ENCODE data around the gene MPDU1. TPM values are rescaled to one million over a fixed set of nuclear protein-coding genes. Genes with fewer than 3 reads are reported as not detected.

The MPDU1 gene
- total RNA-seq, 1 experiment from 2014 or later: 73.1 TPM

DNA sequence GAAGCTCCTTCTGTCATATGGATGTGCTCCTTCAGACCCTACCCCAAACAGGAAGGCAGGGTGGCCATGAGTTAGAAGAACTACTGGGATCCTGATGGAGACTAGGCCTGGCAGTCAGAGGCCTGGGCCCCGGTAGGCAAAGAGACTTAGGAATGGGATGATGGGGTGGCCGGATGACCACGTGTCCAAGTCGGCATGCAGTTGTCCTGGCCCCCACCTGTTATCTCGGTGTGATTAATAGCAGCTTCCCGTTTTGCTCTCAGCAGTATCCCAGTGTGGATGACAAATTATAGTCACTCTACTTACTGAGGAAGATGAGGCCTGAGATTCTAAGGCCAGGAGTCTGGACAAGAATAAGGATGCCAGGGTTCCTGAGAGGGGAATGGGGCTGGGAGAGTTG lies 33.3 kb upstream of the MPDU1 start:
- no peak overlapping the region for H2AK5ac ChIP-seq (ENCODE audit: insufficient read length, low read length)
- H4K5ac ChIP-seq (ENCODE audit: insufficient read length, low read depth, low read length): no peak overlapping the region
- H3K23me2 ChIP-seq (ENCODE audit: insufficient read length, low read depth, low read length, poor library complexity, severe bottlenecking): peaks cover 6% of the 10 kb centered on the region
- DNase-seq: no peak
- H2BK120ac ChIP-seq (ENCODE audit: low read depth, low read length, poor library complexity, severe bottlenecking): no peak overlapping the region
- H3K23ac ChIP-seq (ENCODE audit: insufficient read length, low read depth, low read length): no peak overlapping the region
- Mint-ChIP-seq H3K4me3 (no peak overlapping the region; a peak in 1 of 5 replicates), H3K4me1 (peaks cover 7 to 13% of the 10 kb centered on the region in 2 experiments), H3K9me3 (0 out of 5 replicates have a peak, but pooled peaks cover 0 to 2% of the 10 kb centered on the region in 2 experiments), H3K27ac (no peak overlapping the region), H3K36me3 (ENCODE audit: insufficient read depth in 1 of 3, low read depth in 3 of 3) (no peaks in the 10 kb centered on the region), H3K27me3 (ENCODE audit: low read depth) (peaks cover 26% of the 10 kb centered on the region)
- H2BK12ac ChIP-seq (ENCODE audit: insufficient read length, low read depth, low read length): no peak overlapping the region
- no peak overlapping the region for H3T11ph ChIP-seq (ENCODE audit: low read length)
- TF ChIP-seq, protein P1, sequence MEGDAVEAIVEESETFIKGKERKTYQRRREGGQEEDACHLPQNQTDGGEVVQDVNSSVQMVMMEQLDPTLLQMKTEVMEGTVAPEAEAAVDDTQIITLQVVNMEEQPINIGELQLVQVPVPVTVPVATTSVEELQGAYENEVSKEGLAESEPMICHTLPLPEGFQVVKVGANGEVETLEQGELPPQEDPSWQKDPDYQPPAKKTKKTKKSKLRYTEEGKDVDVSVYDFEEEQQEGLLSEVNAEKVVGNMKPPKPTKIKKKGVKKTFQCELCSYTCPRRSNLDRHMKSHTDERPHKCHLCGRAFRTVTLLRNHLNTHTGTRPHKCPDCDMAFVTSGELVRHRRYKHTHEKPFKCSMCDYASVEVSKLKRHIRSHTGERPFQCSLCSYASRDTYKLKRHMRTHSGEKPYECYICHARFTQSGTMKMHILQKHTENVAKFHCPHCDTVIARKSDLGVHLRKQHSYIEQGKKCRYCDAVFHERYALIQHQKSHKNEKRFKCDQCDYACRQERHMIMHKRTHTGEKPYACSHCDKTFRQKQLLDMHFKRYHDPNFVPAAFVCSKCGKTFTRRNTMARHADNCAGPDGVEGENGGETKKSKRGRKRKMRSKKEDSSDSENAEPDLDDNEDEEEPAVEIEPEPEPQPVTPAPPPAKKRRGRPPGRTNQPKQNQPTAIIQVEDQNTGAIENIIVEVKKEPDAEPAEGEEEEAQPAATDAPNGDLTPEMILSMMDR (conservative IDR thresholded peaks at IDR 0.05): no peak
- H2BK5ac ChIP-seq (ENCODE audit: insufficient read length, low read length): no peak overlapping the region
- no peak overlapping the region for H2AFZ ChIP-seq (ENCODE audit: low read length)
- no peak overlapping the region for H4K91ac ChIP-seq (ENCODE audit: insufficient read length, low read depth, low read length)
- H3K79me2 ChIP-seq (ENCODE audit: insufficient read depth, low read length): no peaks in the 10 kb centered on the region
- no peak overlapping the region for H2BK20ac ChIP-seq (ENCODE audit: low read depth, low read length, poor library complexity, severe bottlenecking)
- H4K20me1 ChIP-seq (ENCODE audit: control insufficient read depth, insufficient read depth, insufficient read length): no peaks in the 10 kb centered on the region
- H3K9ac ChIP-seq (ENCODE audit: extremely low read depth, insufficient read length, low read length): no peak overlapping the region
- no peak overlapping the region for H3K27ac ChIP-seq (ENCODE audit: insufficient read length, low read depth, low read length)
- H3K14ac ChIP-seq (ENCODE audit: insufficient read depth, low read length): no peak overlapping the region
- H3K4ac ChIP-seq (ENCODE audit: low read depth, low read length): no peak overlapping the region
- H3K4me1 ChIP-seq (ENCODE audit: insufficient read depth, low read length): peaks cover 2% of the 10 kb centered on the region; the same call in 1 of the 2 replicates
- no peak overlapping the region for H2BK15ac ChIP-seq (ENCODE audit: low read depth, low read length)
- H3K4me2 ChIP-seq (ENCODE audit: insufficient read depth, insufficient read length, low read length): no peak overlapping the region
- H3K9me3 ChIP-seq (ENCODE audit: control insufficient read depth, low read depth, low read length): no peaks in the 10 kb centered on the region
- no peak overlapping the region for H3K56ac ChIP-seq (ENCODE audit: insufficient read length, low read depth, low read length)
- no peak overlapping the region for H3K18ac ChIP-seq (ENCODE audit: insufficient read length, low read depth, low read length)
- no CpG with 5 or more reads among the region's 6 CpGs for WGBS (ENCODE audit: extremely low coverage, insufficient read length, low lambda C conversion rate)
- H3K79me1 ChIP-seq (ENCODE audit: insufficient read depth, low read depth, low read length, poor library complexity, severe bottlenecking): no peaks in the 10 kb centered on the region
- no peak overlapping the region for H4K8ac ChIP-seq (replicated peaks; ENCODE audit: insufficient read length, low read depth, low read length)
- no peaks in the 10 kb centered on the region for H3K27me3 ChIP-seq (ENCODE audit: insufficient read depth, low read length)
